Stimulated activated CD4-positive, alpha-beta T cell treated with anti-CD3 and anti-CD28 coated beads, Interleukin-12 subunit alpha, Interleukin-12 subunit beta, amount 100 ng/mL, for 48 hours (primary cell): ENCODE measurements around the gene ARSB.
"Not testable (repeated sequence)": the region's sequence is repeated elsewhere in the genome, so short reads cannot be mapped to it uniquely, and the experiment has no call there.

Experiments
- DNase-seq, 3 donors: peaks; one replicate each; pipeline ENCODE4 v3.0.0-alpha.2; 2020; ENCODE audit warnings: low read depth in 2 of 3, low spot score in 1 of 3

ARSB gene

DNA sequence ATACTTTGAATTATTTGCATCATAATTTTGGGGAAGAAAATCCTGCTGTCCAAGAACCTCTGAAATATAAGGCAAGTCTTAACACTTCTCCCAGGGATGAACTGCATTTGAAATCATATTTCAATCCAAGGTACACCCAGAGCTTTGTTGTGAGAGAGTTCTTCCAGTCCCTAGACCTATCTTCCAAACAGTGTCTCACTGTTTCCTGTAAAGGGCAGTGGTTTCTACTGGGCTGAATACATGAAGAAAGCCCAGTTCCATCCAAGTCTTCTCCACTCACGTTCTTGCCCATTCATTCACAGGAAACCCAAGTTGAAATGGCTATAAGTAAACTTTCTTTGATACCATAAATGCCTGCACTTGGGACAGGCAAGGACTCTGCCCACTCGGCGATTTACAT, 228.3 kb downstream of the ARSB start:
- DNase-seq: no peak

DNA sequence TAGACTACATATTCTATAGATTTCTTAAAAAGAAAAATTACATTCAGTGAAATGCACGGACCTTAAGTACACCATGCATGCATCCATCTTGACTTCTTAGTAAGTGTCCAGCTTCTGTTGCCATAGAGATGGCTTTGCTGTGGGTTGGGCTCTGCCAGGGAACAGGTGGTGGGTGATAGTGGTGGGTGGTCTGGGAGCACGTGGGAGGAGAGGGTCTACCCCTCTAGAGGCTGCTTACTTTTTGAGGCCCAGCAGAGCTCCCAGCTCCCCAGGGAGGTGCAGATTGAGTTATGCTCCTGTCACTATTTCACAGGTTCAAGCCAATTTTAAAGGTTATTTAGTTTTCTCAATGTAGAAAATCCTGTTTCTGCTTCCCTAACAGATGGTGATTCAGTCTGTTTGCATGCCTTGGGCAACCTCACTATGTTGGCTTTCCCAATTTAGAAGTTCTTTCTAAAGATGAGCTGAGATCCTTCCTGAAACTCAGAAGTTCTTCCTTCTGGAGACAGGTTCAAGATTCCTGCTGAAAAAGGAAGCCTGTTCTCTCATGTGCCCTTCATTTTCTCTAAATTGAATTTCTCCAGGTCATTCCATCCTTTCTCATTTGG, 229.2 kb downstream of the ARSB start:
- no peak for DNase-seq

DNA sequence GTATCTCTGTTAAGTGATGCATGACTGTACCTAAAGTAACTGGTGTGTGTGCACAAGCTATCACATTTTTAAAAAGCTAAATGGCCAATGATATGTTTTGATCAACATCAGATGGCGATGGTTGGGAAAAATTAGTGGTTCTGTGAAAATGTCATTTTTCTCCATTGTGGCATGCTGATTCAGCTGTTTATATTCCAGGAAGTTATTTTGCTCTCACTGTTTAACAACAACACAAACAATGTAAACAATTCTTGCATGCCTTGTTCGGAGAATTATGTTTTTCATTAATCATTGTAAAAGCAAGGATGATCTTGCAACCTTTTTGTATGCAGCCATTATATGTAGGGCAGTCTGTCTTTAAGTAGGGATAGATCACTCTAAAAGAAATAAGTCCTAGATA, 230.5 kb downstream of the ARSB start:
- DNase-seq: no peak

DNA sequence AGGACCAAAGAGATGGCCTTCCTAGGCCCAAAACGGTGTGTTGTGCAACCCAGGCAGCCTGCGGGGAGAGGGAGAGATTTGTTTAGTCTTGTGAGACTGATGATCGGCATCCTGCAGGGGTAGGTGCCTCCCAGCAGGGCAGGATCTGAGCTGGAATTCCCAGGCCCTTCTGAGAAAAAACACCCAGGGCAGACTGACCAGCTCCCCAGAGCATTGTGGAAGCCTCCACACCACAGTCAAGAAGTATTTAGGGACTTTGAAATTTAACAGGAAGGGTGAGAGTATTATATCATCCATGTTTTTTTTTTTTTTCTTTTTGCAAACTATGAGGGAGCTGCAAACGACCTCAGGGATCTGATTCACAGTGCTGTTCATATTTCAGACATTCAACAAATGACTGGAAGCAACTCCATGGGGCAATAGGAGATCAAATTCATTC, 232.0 kb downstream of the ARSB start:
- DNase-seq: no peak

DNA sequence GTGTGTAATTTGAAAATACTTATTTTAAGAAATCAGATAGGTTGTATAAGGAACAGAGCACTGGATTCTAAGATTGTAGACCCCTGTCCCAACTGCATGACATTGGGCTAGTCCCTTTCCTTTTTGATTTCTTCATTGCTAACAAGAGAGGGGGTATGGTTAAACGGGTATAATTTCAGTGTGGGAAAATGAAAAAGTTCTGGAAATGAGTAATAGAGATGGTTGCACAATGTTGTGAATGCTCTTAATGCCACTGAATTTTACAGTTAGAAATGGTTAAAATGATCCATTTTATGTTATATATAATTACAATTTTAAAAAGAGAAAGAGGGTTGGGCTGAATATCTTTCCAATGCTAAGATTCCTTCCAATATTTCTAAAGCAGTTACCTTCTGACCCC, 233.2 kb downstream of the ARSB start:
- DNase-seq: no peak

DNA sequence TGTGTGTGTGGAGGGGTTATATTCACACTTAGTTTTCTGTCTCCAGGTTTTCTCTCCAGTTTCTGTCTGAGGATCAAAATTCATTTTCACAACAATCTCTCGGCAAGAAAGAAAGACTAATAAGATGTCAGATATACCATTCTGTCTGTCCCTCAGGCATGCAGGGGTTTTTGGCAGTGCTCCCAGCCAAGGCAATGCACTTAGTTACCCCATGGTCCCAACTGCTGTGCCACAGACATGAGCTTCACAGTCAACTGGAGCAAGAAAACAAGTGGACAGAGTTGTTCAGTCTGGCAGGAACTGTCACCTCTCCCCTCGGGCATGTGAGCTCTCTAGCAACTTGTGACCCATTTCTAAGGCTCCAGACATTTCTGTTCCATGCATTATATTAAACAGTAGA, 234.8 kb downstream of the ARSB start:
- no peak for DNase-seq

DNA sequence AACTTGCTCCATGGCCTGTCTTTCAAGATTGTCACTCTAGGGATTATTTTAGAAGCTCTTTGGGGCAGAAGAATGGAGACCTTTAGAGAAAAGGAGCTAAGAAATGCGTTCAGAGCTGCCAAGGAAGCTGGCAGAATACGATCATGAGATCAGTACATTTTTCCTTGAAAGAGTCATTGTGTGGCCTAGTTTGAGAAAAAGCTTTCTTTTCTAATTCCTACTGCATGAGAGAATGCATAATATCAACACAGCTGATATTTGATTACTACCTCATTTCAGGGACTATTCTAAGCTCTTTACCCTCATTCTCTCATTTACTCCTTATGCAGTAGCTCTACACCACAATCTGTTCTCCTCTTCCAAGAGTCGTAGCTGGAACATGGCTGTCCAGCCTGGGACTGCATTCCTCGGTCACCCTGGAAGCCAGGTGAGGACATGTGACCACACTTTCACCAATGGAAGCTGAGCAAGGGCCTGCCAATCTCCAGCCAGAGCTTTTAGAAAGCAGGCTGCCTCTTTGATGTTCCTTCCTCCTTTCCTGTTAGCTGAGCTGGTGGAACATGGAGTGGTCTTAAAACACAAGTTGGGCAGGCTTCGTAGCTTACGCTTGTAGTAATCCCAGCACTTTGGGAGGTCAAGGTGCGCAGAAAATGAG, 237.3 kb downstream of the ARSB start:
- DNase-seq: no peak

DNA sequence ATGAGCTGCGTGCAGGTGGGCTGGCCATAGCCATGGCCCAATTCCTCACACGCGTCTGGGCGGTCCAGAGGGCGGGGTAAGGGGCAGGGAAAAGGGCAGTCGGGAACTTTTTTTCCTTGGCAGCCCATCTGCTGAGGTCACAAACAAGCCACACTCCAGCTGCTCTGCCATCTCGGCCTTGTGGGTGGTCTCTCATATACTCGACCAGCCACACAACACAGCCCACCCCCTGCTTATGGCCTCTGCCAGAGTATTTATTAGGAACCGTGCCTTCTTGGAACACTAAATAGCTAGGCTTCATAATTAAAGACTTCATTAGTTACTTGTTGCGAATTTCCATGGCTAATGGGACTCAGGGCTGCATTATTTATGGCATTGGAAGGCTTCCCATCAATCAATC, 238.1 kb downstream of the ARSB start:
- DNase-seq: no peak

DNA sequence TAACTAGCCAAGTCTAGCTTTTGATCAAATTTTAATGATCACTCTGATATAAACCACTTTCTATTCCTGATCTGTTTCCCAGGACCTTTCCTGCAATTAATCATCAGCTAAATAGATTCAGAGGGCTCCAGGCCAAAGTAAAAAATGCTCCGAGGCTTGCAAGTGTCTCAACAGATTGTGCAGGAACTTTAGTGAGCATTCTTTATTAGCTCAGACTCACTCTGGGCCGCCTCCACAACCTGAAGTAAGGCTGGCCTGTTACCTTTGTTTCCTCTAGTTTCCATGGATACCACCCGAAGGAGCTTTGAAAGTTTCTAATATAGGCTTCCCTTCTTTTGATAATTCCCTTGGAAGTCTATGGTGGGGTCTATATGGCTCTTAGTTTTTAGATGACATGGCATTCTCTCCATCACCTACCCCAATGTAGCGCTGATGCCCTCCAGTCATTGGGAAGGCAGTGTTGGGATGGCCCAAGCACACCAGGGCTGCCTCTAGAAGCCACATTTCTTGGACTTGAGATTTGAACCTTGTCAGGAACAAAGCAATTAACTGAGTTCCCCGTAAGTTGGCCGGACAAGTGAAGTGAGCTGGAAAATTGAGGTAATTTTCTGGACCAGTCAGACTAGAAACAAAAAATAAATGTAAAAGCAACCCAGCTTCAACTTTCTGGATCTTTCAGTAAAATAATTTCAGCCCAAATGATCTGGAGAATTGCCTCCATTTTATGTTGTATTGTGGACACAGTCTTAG, 238.9 kb downstream of the ARSB start:
- no peak for DNase-seq

DNA sequence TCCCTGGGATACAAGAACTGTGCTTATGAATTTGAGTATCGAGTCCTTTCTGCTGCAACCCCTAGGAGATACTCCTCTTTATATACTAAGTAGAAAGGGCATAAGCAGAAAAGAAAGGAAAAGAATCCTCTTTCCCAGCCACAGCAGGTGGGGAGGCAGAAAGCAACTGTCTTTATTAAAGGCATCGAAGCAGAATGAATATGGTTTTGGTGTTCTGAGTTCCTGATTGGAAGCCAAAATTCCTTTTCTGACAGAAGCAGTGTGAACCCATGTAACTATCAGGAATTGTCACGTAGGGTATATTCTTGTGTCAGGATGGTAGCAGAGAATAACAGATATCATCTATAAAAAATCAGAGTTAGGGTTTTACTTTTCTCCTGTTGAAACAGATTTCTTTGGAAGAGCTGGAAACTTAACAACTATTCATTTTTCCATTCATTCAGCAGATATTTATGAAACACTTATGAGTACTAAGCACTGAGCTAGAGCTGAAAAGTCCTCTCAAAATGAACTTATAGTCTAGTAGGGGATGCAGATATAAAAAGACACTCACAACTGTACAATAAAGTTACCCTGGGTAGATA, 240.1 kb downstream of the ARSB start:
- DNase-seq: no peak

DNA sequence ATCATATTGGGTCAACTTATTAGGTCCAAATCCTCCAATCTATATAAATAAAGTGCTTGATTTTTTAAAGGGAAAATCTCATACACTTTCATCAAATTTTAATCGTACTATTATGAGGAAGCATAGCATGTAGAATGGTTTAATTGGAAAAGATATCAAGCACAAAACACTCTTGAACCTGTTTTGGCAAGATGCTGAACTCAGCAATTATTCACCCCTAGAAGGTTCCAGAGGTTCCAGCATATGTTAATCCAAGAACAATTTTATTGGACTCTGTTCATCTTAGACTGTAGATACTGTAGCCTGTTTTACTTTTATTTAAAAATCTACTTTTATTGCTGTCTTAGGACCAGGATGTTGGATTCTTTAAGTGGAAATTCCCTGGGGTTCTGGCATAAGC, 244.1 kb downstream of the ARSB start:
- DNase-seq: no peak

DNA sequence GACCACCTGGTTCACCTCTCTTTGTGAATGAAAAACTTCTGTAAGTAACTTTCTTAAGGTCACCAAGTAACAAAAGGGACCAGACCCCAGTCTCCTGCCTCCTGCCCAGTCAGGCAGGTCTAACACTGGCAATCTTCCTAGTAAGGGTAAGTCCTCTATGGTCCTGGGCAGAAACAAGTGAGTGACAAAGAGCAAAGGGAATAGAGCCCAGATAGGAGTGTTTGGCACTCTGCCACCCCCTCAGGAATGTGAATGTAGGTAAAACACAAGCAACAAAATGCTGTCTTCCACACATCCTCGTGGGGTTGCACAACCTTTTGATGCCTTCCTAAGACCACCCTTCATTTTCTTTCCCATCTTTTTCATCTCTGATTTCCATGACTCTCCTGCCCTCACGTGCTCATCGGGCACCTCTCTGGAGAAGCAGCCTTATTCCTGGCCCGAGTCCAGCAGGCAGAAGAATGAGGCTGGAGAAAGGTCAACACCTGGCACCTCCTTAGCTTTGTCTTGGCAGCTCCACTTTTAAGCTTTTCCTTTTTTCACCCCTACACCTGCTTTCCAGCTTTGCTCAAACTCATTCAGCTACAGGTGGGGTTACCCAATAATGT, 246.3 kb downstream of the ARSB start:
- DNase-seq: no peak

DNA sequence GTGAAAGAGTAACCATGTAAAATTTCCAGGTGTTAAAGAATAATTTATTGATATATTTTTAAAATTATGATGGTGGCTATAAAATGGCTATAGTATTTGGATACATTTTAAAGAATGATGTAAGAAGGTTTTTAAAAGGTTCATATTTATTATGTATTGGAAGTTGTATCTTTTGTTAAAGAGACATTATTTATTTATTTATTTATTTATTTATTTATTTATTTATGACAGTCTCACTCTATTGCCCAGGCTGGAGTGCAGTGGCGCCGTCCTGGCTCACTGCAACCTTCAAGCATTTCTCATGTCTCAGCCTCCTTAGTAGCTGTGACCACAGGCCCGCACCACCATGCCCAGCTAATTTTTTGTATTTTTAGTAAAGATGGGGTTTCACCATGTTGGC, 247.0 kb downstream of the ARSB start:
- no peak for DNase-seq

DNA sequence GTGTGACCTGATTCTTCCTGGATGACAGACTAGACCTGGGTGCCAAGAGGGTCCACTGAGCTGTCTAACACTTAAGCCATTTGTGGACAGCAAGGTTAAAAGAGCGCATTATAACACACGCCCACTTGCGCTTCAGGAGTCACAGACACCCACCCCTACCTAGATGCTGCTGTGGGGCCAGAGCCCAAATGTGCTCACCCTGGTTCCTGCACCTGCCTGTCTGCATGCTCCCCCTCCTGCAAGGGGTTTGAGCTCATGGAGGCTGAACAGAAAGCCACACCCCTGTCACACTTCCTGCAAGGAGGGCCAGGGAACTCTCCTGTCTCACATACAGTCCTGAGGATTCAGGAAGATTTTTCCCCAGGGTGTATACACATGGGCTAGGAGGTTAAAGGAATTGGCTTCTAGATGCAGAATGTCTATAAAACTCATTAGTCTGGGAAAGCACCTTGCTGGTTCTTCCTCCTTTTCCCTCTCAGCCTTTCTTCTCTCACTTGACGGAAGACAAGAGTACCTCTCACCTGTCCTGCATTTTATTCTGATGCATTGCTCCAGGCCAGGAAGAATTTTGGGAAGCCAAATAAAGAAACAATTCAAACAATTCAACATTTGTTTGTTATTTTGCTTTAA, 249.2 kb downstream of the ARSB start:
- no peak for DNase-seq

DNA sequence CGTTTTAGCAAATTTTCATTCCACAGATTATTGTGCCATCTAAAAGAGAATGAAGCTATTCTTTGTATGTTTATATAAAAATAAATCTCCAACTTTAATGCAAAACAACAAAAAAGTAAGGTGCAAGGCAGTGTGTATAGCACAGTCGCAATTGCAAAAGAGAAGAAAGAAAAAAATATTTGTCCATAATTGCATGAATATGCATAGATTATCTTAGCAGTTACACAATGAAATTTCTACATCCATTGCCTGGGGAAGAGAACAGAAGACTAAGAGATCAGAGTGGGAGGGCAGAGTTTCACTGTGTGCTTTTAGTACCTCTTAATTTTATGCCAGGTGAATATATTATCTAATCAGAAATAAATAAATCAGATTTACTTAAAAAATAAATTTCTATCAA, 250.2 kb downstream of the ARSB start:
- DNase-seq: no peak

DNA sequence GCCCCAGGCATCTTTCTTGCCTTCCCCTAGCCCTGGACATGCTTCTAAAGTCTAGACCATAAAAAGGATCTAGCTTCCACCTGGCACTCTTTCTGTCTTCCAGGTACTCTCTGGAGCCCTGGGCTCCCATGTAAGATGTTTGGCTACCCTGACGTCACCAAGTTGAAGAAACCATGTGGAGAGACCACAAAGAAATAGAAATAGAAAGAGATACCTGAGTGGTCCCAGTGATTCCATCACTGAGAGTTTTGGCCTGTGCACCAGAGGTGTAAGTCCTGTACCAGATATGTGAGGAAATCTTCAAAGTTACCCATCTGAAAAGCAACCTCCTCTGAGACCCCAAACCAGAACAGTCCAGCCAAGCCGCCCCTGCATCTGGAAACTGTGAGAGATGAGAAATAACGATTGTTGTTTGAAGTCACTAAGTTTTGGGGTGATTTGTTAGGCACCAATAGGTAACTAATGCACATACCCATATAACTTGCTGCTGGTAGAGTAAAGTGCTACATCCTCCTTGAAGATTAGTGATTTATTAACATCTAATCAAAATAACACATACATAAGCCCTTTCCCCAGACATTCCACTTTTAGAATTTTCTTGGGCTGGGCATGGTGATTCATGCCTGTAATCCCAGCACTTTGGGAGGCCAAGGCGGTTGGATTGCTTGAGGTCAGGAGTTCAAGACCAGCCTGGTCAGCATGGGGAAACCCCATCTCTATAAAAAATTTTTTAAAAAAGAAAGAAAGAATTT, 250.8 kb downstream of the ARSB start:
- DNase-seq: no peak

DNA sequence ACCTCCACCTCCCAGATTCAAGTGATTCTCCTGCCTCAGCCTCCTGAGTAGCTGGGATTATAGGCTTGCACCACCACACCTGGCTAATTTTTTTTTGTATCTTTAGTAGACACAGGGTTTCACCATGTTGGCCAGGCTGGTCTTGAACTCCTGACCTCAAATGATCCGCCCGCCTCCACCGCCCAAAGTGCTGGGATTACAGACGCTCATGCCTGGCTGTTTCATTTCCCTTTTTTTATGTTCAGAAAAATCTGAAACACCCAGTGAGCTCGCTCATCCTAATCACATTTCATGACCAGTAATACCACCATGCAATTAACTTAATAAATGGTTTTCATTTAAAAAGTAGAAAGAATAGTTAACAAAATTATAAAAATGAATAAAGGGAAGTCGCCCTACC, 252.4 kb downstream of the ARSB start:
- not testable (repeated sequence) for DNase-seq

DNA sequence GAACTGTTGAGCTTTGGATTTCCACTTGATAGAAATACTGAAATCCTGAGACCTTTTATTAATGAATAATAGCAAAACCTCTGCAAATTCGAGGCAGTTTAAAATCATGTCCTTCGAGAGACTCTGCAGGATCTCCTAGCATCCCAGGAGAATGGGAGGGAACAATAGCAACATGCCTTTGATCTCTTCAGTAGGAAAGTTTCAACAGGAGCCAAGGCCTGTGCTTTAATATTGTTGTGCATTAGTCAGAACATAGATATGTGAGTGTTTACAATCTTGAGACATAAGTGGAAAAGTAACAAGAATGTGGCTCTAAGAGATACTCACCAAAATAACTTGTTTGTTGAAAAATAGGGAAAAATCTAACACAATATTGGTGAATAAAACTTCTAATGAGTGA, 253.2 kb downstream of the ARSB start:
- no peak for DNase-seq

DNA sequence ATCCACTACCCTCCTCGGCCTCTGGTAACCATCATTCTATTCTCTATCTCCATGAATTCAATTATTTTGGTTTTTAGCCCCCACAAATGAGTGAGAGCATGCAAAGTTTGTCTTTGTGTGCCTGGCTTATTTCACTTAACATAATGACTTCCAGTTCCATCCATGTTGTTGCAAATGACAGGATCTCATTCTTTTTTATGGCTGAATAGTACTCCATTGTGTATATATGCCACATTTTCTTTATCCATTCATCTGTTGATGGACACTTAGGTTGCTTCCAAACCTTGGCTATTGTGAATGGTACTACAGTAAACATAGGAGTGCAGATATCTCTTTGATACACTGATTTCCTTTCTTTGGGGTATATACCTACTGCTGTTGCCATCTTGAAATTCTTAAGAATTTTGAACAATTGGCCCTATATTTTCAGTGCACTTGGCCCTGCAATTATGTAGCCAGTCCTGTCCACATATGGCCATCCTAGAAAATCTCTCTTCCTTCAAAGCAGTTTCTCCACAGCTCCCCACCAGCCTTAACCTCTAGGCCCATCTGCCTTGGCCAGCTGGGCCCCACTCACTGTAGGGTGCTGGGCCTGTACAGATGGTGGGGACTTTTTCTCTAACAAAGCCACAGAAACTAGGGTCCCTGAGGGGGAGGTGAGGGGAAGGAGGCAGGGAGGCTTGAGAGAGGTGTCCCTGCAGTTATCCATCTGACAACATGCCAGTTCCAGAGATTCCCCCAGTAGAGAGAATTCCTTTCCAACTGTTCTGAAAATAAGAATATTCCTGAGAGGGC, 254.6 kb downstream of the ARSB start:
- no peak for DNase-seq
